ENCODE data around the gene CDH23.
A peak's percentile ranks its signal among the peaks of the same experiment; 100 is the strongest.

CDH23 gene

DNA sequence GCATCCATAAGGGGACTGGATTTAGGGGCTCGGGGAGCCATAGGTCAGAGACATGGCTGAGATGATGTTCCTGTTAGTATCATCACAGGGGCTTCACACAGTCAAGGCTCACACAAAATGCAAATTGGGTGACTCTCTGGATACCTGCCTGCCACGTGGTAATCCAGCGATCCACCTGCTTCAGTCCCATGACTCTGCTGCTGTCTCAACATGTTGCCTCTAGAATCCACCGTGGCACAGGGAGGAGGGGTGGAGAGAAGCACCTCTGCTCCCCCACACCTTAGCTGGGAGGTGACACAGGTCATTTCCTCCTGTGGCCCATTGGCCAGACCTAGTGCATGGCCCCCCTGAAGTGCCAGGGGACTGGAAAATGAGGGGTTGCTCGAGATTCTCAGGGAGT, 83.1 kb downstream of the CDH23 start:
- DNase-seq (ENCODE audit: low spot score in 2 of 2) = no peak
- Histone ChIP-seq H3K27me3 (ENCODE audit: low read depth) (peaks cover 33% of the 10 kb centered on the region), H3K4me1 (no peaks in the 10 kb centered on the region), H3K9me3 (no peaks in the 10 kb centered on the region), H3K4me3 (no peak overlapping the region), H3K36me3 (replicated peaks) (no peaks in the 10 kb centered on the region)
- in situ Hi-C loops (cut with MboI; ENCODE audit: low sequenced_read_pairs) = no loop called here

DNA sequence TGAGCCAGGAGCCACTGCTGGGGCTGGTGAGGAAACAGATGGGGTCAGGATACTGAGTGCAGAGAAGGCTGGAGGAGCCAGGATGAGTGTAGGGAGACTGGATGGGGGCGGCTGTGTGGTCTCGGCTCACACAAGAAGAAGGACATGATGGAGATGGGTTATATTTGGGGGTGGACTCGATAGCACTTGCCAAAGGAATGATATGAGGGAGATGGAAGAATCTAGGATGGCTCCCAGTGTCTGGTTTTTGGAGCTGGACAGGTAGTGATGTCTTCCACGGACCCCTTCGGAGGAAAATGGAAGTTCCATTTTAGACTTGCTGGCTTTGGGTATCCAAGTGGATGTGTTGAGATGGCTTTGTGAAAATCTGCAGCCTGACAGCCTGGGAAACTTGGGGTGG, 83.9 kb downstream of the CDH23 start:
- Histone ChIP-seq H3K9me3 (no peaks in the 10 kb centered on the region), H3K27me3 (ENCODE audit: low read depth) (peaks cover 33% of the 10 kb centered on the region), H3K36me3 (replicated peaks) (no peaks in the 10 kb centered on the region), H3K4me1 (no peaks in the 10 kb centered on the region), H3K4me3 (no peak overlapping the region)
- in situ Hi-C loops (cut with MboI; ENCODE audit: low sequenced_read_pairs) = no loop called here
- DNase-seq (ENCODE audit: low spot score in 2 of 2) = no peak

DNA sequence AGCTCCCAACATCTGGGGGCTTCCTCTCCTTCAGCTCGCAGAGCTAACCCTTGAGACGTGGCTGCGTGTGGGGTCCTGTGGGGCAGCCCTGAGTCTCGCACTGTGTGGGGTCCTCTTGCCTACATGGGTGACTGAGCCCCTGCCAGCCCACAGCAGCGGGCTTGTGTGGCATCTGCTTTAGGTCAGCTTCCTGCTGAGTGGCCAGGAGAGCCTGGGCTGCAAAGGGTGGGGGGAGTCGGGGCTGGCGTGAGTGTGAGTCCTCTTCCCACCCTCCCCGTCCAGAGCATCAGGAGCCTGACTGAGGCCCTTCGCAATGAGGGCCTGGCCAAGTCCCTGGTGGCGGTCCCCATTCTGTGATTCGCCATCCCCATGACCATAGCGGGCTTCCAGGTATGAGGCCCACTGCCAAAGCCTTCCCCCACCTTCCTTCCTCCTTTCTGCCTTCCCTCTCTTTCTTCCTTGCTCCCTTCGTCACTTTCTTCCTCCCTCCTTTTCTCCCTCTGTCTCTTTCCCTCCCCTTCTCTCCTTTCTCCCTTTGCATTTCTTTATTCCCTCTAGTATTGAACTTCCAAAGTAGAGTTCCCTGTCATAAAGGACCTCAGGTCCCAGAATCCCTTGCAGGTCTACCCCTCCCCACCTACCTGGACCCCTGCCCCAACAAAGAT, 85.2 kb downstream of the CDH23 start:
- DNase-seq (ENCODE audit: low spot score in 2 of 2) = no peak
- in situ Hi-C loops (cut with MboI; ENCODE audit: low sequenced_read_pairs) = no loop called here
- Histone ChIP-seq H3K27me3 (ENCODE audit: low read depth) (peaks cover 30% of the 10 kb centered on the region), H3K9me3 (no peaks in the 10 kb centered on the region), H3K36me3 (replicated peaks) (no peaks in the 10 kb centered on the region), H3K4me1 (no peaks in the 10 kb centered on the region), H3K4me3 (no peak overlapping the region)

DNA sequence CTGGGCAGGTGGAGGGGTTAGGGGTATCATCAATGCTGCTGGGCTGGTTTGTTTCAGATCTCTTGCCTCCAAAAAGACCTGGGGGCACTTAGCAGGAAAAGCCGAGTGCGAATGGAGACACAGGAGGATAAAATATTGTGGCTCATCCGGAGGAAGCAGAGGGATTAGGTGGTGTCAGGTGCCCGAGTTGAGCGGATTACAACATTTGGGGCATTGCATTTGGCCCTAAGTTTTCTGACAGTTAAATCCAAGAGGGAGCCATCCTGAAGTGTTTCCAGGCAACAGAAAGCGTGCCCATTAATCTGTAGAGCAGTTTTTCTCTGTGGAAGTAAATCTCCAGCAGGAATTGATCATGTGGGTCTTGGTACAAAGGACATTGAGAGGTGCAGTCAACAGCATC, 85.9 kb downstream of the CDH23 start:
- no peaks in the 10 kb centered on the region for H3K36me3 ChIP-seq (replicated peaks)
- no peaks in the 10 kb centered on the region for H3K4me1 ChIP-seq
- H3K9me3 ChIP-seq = no peaks in the 10 kb centered on the region
- H3K4me3 ChIP-seq = no peak overlapping the region
- in situ Hi-C loops (cut with MboI; ENCODE audit: low sequenced_read_pairs) = no loop called here
- H3K27me3 ChIP-seq (ENCODE audit: low read depth) = peaks cover 30% of the 10 kb centered on the region
- no peak for DNase-seq (ENCODE audit: low spot score in 2 of 2)

DNA sequence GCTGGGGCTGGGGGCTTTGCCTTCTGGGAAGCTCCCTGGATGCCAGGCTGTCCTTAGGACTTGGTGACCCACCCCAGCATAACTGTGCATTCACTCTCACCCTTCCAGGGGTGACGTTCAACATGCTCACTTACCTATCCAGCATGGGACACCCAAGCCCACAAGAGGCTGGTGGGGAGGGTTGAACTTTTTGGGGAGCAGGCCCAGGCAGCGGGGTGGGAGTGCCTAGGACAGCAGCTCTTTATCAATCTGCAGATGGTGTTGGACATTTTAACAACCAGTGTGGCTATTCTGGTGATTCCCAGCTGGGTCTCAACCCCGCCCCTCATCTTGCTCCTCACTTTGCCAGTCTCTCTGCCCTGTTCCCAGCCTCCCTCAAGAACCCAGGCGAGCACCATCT, 86.4 kb downstream of the CDH23 start:
- no peak for DNase-seq (ENCODE audit: low spot score in 2 of 2)
- no peak overlapping the region for H3K4me3 ChIP-seq
- in situ Hi-C loops (cut with MboI; ENCODE audit: low sequenced_read_pairs) = no loop called here

DNA sequence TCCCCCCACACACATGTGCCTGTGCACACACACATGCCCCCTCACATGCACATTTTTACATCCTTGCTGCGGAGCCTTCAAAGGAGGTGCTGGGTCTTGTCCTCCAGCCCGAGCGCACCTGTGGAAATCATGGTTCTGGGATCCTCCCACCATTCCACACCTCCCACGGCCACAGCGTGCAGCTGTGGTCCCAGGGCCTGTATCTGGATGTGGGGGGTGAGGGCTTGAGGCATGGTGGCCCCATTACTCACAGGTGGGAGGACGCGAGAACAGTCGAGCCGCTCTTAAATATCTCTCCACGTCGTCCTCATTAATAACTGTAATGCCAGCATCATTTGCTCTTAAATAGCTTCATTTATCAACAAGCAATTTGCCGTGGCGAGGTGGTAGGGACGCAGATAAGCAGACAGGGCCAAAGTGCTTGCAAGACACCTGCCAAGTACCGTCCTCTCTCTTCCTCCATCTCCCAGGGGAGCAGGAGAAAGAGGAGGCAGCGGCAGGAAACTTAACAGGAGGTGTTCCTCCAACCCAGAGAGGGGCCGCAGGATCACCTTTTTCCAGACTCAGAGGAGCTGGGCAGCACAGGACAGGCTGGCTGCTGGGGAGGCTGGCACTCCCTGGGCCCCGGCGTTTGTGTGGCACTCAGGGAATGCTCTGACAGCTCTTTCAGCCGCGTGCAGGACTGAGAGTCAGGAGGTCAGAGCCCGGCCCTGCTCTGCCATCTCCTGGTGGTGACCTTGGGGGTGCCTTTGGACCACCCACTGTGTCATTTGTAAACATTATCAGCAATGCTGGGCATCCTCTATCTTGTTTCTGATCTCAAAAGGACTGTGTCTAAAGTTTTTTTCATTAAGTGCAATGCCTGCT, 87.4 kb downstream of the CDH23 start:
- in situ Hi-C loops (cut with MboI; ENCODE audit: low sequenced_read_pairs) = no loop called here
- no peak overlapping the region for H3K4me3 ChIP-seq
- no peaks in the 10 kb centered on the region for H3K36me3 ChIP-seq (replicated peaks)
- peaks cover 23% of the 10 kb centered on the region for H3K27me3 ChIP-seq (ENCODE audit: low read depth)
- no peaks in the 10 kb centered on the region for H3K4me1 ChIP-seq
- no peaks in the 10 kb centered on the region for H3K9me3 ChIP-seq
- DNase-seq (ENCODE audit: low spot score in 2 of 2) = no peak

More for the DNA sequence above, 86.4 kb downstream of the CDH23 start:
- no peaks in the 10 kb centered on the region for H3K36me3 ChIP-seq (replicated peaks)
- no peaks in the 10 kb centered on the region for H3K4me1 ChIP-seq
- H3K9me3 ChIP-seq = no peaks in the 10 kb centered on the region
- peaks cover 29% of the 10 kb centered on the region for H3K27me3 ChIP-seq (ENCODE audit: low read depth)

DNA sequence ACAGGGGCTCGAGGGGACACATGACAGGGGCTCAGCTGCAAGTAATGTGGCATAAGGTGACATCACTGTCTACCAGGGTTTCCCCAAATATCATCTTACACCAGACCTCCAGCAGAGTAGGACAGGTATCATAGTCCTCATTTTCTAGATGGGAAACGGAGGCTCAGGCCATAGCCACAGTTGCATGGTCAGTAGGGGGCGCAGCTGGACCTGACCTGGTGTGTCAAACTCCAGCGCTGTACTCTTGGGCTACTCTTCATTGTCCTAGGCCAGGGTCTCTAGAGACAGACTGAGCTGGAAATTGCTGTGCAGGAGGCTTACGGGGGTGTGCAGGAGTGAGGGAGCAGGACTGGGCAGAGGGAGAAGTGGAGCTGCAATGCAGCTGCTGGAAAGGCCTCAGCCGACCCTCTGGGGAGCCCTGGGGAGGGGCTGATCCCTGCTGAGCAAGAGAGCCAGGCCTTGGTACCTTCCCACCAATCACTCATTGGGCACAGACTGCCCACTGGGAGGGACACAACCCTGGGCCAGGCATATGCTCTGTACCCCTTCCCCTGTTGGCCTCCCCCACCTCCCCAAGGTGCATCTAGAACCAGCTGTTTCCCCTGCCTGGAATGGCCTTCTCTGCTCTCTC, 89.9 kb downstream of the CDH23 start:
- peak; percentile 40 to 87 for DNase-seq (ENCODE audit: low spot score in 2 of 2)
- in situ Hi-C loops (cut with MboI; ENCODE audit: low sequenced_read_pairs) = no loop called here
- peaks cover 10% of the 10 kb centered on the region; the same call in 1 of the 2 replicates for H3K27me3 ChIP-seq (ENCODE audit: low read depth)
- H3K9me3 ChIP-seq = no peaks in the 10 kb centered on the region
- H3K4me3 ChIP-seq = no peak overlapping the region
- H3K36me3 ChIP-seq (replicated peaks) = no peaks in the 10 kb centered on the region
- no peaks in the 10 kb centered on the region for H3K4me1 ChIP-seq

DNA sequence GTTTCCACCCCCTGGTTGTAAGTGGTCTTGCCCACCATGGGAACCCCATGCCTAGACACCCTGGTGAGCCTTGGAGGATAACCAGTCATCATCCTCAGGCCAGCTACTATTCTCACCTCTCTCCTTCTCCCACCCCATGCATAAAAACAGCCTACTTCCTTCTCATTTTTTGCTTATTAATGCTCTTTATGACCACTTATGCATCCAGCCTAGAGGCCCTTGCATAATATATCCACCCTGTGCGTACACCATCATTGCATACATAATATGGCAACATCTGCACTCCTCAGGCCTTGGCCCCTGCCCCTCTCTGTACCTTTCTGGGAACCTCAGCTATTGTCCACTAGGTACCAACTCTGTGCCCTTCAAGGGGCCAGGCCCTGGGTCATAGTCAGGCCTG, 91.0 kb downstream of the CDH23 start:
- in situ Hi-C loops (cut with MboI; ENCODE audit: low sequenced_read_pairs) = no loop called here
- DNase-seq (ENCODE audit: low spot score in 2 of 2) = no peak
- Histone ChIP-seq H3K9me3 (no peaks in the 10 kb centered on the region), H3K36me3 (replicated peaks) (no peaks in the 10 kb centered on the region), H3K4me3 (no peak overlapping the region), H3K4me1 (no peaks in the 10 kb centered on the region), H3K27me3 (ENCODE audit: low read depth) (peaks cover 8% of the 10 kb centered on the region; the same call in 1 of the 2 replicates)

DNA sequence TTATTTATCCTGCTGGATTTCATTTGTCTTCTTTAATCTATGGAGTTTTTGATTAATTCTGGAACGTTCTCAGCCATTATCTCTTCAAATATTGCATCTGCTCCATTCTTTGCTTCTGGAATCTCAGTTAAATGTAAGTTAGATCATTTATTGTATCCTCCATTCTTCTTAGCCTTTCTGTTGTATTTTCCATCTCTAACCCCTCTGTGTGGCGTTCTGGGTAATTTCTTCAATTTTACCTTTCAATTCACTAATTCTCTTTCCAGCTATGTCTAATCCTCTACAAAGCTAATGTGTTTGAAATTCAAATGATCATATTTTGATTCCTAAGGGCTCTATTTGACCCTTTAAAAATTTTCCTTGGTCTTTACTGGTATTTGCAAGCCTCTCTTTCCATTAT, 92.4 kb downstream of the CDH23 start:
- Histone ChIP-seq H3K4me1 (no peaks in the 10 kb centered on the region), H3K36me3 (replicated peaks) (no peaks in the 10 kb centered on the region), H3K27me3 (ENCODE audit: low read depth) (peaks cover 6% of the 10 kb centered on the region; the same call in 1 of the 2 replicates), H3K4me3 (no peak overlapping the region), H3K9me3 (no peaks in the 10 kb centered on the region)
- DNase-seq (ENCODE audit: low spot score in 2 of 2) = no peak
- in situ Hi-C loops (cut with MboI; ENCODE audit: low sequenced_read_pairs) = no loop called here

DNA sequence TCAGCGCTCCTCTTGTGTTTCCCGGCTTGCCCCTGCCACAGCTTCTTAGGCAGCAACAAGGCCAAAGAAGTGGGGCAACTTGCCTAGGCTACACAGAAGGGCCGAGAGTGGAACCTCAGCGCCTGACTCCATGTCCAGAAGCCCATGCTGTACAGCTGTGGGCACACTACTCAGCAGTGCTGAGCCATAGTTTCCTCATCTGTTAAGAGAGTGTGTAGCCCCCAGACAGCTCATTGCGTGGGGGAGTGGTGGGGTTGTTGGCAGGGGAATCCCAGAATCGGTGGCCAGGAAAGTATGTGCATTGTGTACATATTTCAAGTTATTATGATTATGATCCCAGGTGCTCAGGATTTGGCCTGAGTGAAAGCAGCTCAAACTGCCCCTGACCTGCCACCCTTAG, 96.2 kb downstream of the CDH23 start:
- Histone ChIP-seq H3K36me3 (replicated peaks) (no peaks in the 10 kb centered on the region), H3K27me3 (ENCODE audit: low read depth) (peaks cover 6% of the 10 kb centered on the region), H3K4me3 (no peak overlapping the region), H3K9me3 (no peaks in the 10 kb centered on the region), H3K4me1 (peaks cover 8% of the 10 kb centered on the region)
- DNase-seq (ENCODE audit: low spot score in 2 of 2) = no peak
- in situ Hi-C loops (cut with MboI; ENCODE audit: low sequenced_read_pairs) = no loop called here

DNA sequence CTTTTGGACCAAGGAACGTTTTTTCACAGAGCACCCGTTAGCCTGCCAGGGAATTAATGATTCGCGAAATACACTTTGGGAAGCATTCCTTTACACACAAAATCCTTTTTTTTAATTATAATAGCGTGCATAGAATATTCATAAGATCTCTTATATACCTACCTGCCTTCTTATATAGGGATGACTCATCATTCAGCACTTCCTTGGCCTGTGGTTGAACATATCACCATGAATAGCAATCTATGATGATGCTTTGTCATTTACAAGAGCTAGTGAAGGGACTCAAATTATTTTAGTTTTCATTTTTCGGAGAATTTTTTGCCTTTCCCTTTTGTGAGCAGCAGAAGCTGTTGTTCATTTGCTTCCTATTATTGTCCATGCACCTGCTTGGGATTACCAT, 97.0 kb downstream of the CDH23 start:
- no peak overlapping the region for H3K4me3 ChIP-seq
- no peaks in the 10 kb centered on the region for H3K36me3 ChIP-seq (replicated peaks)
- peaks cover 8% of the 10 kb centered on the region for H3K4me1 ChIP-seq
- H3K27me3 ChIP-seq (ENCODE audit: low read depth) = peaks cover 9% of the 10 kb centered on the region
- no peak for DNase-seq (ENCODE audit: low spot score in 2 of 2)
- no peaks in the 10 kb centered on the region for H3K9me3 ChIP-seq
- in situ Hi-C loops (cut with MboI; ENCODE audit: low sequenced_read_pairs) = no loop called here

DNA sequence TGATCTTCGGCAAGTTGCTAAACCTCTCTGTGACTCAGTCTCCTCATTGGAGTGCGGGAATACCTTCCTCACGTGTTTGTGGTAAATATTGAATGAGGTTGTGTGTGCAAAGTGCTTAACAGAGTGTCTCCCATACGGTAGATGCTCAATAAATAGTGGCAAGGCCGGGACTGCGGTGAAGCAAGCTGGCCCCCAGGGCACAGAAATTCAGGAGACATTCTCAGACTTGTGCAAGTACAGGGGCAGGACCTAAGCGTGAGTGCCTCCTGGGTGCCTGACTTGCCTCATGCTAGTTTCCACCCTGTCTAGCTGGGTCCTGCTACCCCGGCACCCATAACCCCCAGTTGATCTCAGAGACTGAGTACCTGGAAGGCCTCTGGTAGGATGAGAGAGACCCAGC, 97.8 kb downstream of the CDH23 start:
- in situ Hi-C loops (cut with MboI; ENCODE audit: low sequenced_read_pairs) = no loop called here

DNA sequence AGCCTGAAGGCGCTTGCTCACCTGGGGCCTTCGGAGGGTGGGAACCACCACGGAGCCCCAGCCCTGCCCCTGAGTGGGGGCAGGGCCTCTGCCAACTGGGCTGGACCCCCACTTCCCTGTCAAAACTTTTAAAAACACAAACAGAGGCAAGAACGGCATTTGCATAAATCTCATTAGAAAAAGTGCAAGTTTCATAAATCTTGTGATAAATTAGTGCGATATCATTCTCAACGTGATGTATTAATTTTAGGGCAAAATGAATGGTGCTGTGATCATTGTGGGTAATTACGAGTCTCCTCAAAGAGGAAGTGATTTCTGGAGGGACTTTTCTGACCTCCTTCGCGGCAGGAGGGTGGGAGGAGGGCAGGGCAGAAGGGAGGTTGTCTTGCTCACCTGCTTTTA, 98.3 kb downstream of the CDH23 start:
- in situ Hi-C loops (cut with MboI; ENCODE audit: low sequenced_read_pairs) = no loop called here
- H3K4me1 ChIP-seq = peaks cover 8% of the 10 kb centered on the region
- H3K9me3 ChIP-seq = no peaks in the 10 kb centered on the region
- no peak overlapping the region for H3K4me3 ChIP-seq
- peaks cover 16% of the 10 kb centered on the region for H3K27me3 ChIP-seq (ENCODE audit: low read depth)
- H3K36me3 ChIP-seq (replicated peaks) = no peaks in the 10 kb centered on the region
- no peak for DNase-seq (ENCODE audit: low spot score in 2 of 2)

More for the DNA sequence above, 97.8 kb downstream of the CDH23 start:
- H3K4me1 ChIP-seq = peaks cover 8% of the 10 kb centered on the region
- no peak overlapping the region for H3K4me3 ChIP-seq
- H3K9me3 ChIP-seq = no peaks in the 10 kb centered on the region
- H3K27me3 ChIP-seq (ENCODE audit: low read depth) = peaks cover 15% of the 10 kb centered on the region
- no peak for DNase-seq (ENCODE audit: low spot score in 2 of 2)
- no peaks in the 10 kb centered on the region for H3K36me3 ChIP-seq (replicated peaks)

Measured in HAP-1 (cell line).